Calu3 (cell line): Measurements from ENCODE around the gene TAS2R39. TPM values are rescaled to one million over a fixed set of nuclear protein-coding genes. Genes with fewer than 3 reads are reported as not detected.
"Not testable (repeated sequence)": the region's sequence is repeated elsewhere in the genome, so short reads cannot be mapped to it uniquely, and the experiment has no call there.

Experiments used
- Bru-seq: library from RNA; stranded (reverse); fragments of 400-500 nt; gene quantifications from one replicate; lab custom pipeline; 2021; lab: Mats Ljungman, UMichigan
- BruChase-seq, 2 experiments: library from RNA; stranded (reverse); fragments of 400-500 nt; gene quantifications; one replicate each; lab custom pipeline; 2021; lab: Mats Ljungman, UMichigan
- BruUV-seq: library from RNA; stranded (reverse); fragments of 400-500 nt; replicated peaks from 2 replicates; lab custom pipeline; 2021; lab: Mats Ljungman, UMichigan
- CTCF ChIA-PET: fragments of 300-600 bp; sonication (Branson Sonifier 250); formaldehyde crosslinking; loops from one replicate; lab custom pipeline; 2022; ENCODE audit warnings: antibody characterized with exemption; lab: Charles Lee
- DNase-seq: peaks from one replicate; pipeline ENCODE4 v3.0.0; 2022
- H3K27ac Mint-ChIP-seq: one replicate; pipeline ENCODE4 v1.8.0; 2022; ENCODE audit warnings: mixed read lengths; ENCODE audit not compliant: unreplicated experiment
- H3K27me3 Mint-ChIP-seq: one replicate; pipeline ENCODE4 v1.8.0; 2022; ENCODE audit warnings: mixed read lengths; ENCODE audit not compliant: unreplicated experiment
- H3K36me3 Mint-ChIP-seq: one replicate; pipeline ENCODE4 v1.8.0; 2022; ENCODE audit warnings: mild to moderate bottlenecking, moderate library complexity, mixed read lengths; ENCODE audit not compliant: insufficient read depth, unreplicated experiment
- H3K4me1 Mint-ChIP-seq: one replicate; pipeline ENCODE4 v1.8.0; 2022; ENCODE audit warnings: mild to moderate bottlenecking, low read depth, mixed read lengths; ENCODE audit not compliant: unreplicated experiment
- H3K4me3 Mint-ChIP-seq: one replicate; pipeline ENCODE4 v1.8.0; 2022; ENCODE audit warnings: mild to moderate bottlenecking, low read depth, moderate library complexity, mixed read lengths; ENCODE audit not compliant: unreplicated experiment
- H3K9me3 Mint-ChIP-seq: one replicate; pipeline ENCODE4 v1.8.0; 2022; ENCODE audit warnings: low read depth, mixed read lengths; ENCODE audit not compliant: unreplicated experiment
- CTCF ChIP-seq: fragments of 200-600 bp; IDR thresholded peaks from one replicate; pipeline ENCODE4 v1.8.0; 2022; ENCODE audit warnings: antibody characterized with exemption; ENCODE audit not compliant: unreplicated experiment
- intact Hi-C: fragments of 100-400 bp; cut with micrococcal nuclease; formaldehyde crosslinking; loops from one replicate; pipeline ENCODE4 v1.10.0; 2022; ENCODE audit not compliant: unreplicated experiment
- long read RNA-seq: library from polyadenylated mRNA; stranded (forward); transcript quantifications from one replicate; pipeline ENCODE4 v2.0.0, GENCODE V29; 2022
- total RNA-seq: library from RNA; stranded (reverse); gene quantifications from 2 replicates; pipeline ENCODE4 v1.2.3, GENCODE V29; 2022

TAS2R39 gene
- total RNA-seq (not detected in 2 replicates), Bru-seq, nascent RNA (not detected), BruChase-seq, experiment 1, labeled RNA remaining after a 6-hour chase (not detected), BruChase-seq, experiment 2, labeled RNA remaining after a 2-hour chase (not detected)
- long read RNA-seq = 0 reads

GRCh38 chr7:143183024-143183423, at the start of gene TAS2R39:
Gene TAS2R39, plus strand, starts transcription at chr7:143183419. Its CDS starts 0 bp downstream, at chr7:143183419.
- DNase-seq = no peak
- Mint-ChIP-seq H3K27ac (no peak within 1 kb of the TSS), H3K4me3 (no peak within 1 kb of the TSS), H3K36me3 (no peaks in the 10 kb centered on the region), H3K27me3 (peaks cover 34% of the 10 kb centered on the region), H3K9me3 (peaks cover 4% of the 10 kb centered on the region), H3K4me1 (no peaks in the 10 kb centered on the region)
- intact Hi-C loops = no loop called here
- BruUV-seq = no TSS peak
- TF ChIP-seq CTCF = no peak
- CTCF ChIA-PET = no interaction called here

- no peaks in the 10 kb centered on the region for H3K36me3 Mint-ChIP-seq
- BruUV-seq = no TSS peak
- H3K9me3 Mint-ChIP-seq = peaks cover 2% of the 10 kb centered on the region
- no peaks in the 10 kb centered on the region for H3K4me1 Mint-ChIP-seq
- no peak for DNase-seq
- peaks cover 18% of the 10 kb centered on the region for H3K27me3 Mint-ChIP-seq
- TF ChIP-seq CTCF = no peak
- H3K27ac Mint-ChIP-seq = no peak overlapping the region
- no peak overlapping the region for H3K4me3 Mint-ChIP-seq
- CTCF ChIA-PET = no interaction called here
- intact Hi-C loops = no loop called here
Observed at GRCh38 chr7:143147070-143147469, 36.1 kb upstream of the TAS2R39 start.

GRCh38 chr7:143148050-143148449, 35.2 kb upstream of the TAS2R39 start:
- H3K4me3 Mint-ChIP-seq = no peak overlapping the region
- intact Hi-C loops = no loop called here
- H3K36me3 Mint-ChIP-seq = no peaks in the 10 kb centered on the region
- CTCF ChIA-PET = no interaction called here
- no peak for TF ChIP-seq CTCF
- H3K4me1 Mint-ChIP-seq = no peaks in the 10 kb centered on the region
- BruUV-seq = no TSS peak
- no peak for DNase-seq
- H3K27ac Mint-ChIP-seq = no peak overlapping the region
- H3K9me3 Mint-ChIP-seq = peaks cover 2% of the 10 kb centered on the region
- H3K27me3 Mint-ChIP-seq = peaks cover 18% of the 10 kb centered on the region

- no peak overlapping the region for H3K27ac Mint-ChIP-seq
- no peaks in the 10 kb centered on the region for H3K4me1 Mint-ChIP-seq
- no peaks in the 10 kb centered on the region for H3K36me3 Mint-ChIP-seq
- peaks cover 2% of the 10 kb centered on the region for H3K9me3 Mint-ChIP-seq
- no peak for TF ChIP-seq CTCF
- no TSS peak for BruUV-seq
- no peak overlapping the region for H3K4me3 Mint-ChIP-seq
- no peak for DNase-seq
- intact Hi-C loops = no loop called here
- peaks cover 18% of the 10 kb centered on the region for H3K27me3 Mint-ChIP-seq
- CTCF ChIA-PET = no interaction called here
Observed at GRCh38 chr7:143148651-143149050, 34.6 kb upstream of the TAS2R39 start.

DNA sequence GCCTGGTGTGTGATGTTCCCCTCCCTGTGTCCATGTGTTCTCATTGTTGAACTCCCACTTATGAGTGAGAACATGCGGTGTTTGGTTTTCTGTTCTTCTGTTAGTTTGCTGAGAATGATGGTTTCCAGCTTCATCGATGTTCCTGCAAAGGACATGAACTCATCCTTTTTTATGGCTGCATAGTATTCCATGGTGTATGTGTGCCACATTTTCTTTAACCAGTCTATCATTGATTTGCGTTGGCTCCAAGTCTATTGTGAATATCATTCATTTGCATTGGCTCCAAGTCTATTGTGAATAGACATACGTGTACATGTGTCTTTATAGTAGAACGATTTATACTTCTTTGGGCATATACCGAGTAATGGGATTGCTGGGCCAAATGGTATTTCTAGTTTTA, 32.5 kb upstream of the TAS2R39 start:
- CTCF ChIA-PET, DNase-seq, intact Hi-C loops, H3K36me3 Mint-ChIP-seq, H3K27ac Mint-ChIP-seq, BruUV-seq, H3K4me1 Mint-ChIP-seq, H3K4me3 Mint-ChIP-seq, H3K9me3 Mint-ChIP-seq: not testable (repeated sequence)
- peaks cover 18% of the 10 kb centered on the region for H3K27me3 Mint-ChIP-seq

DNA sequence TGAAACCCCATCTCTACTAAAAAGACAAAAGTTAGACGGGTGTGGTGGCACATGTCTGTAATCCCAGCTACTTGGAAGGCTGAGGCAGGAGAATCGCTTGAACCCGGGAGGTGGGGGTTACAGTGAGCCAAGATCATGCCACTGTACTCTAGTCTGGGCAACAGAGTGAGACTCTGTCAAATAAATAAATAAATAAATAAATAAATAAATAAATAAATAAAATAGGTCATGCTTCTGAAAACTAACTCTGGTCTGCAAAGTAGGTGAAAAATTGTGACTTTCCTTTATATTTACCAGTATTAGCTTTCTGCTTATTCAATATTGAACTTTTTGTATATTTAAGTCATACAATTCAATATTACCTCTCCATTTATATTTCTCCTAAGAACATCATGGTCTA, 24.6 kb upstream of the TAS2R39 start:
- H3K27me3 Mint-ChIP-seq, H3K9me3 Mint-ChIP-seq, H3K4me1 Mint-ChIP-seq, H3K4me3 Mint-ChIP-seq, H3K36me3 Mint-ChIP-seq, CTCF ChIA-PET, H3K27ac Mint-ChIP-seq, intact Hi-C loops, DNase-seq, BruUV-seq: not testable (repeated sequence)
